ENCODE results near the gene DTX2. TPM values are rescaled to one million over a fixed set of nuclear protein-coding genes. Genes with fewer than 3 reads are reported as not detected.
A peak's percentile ranks its signal among the peaks of the same experiment; 100 is the strongest.
"Not testable (repeated sequence)": the region's sequence is repeated elsewhere in the genome, so short reads cannot be mapped to it uniquely, and the experiment has no call there.

The DTX2 gene
- 38.2 and 55.6 TPM in 2 replicates for total RNA-seq
- long read RNA-seq, partial matches to known transcripts: 1 of 12 reads
- long read RNA-seq, other reads (novel, unspliced or antisense): 8 of 12 reads

GRCh38 chr7:76461464-76462101 lies at the start of gene DTX2:
DTX2 (plus strand) TSS chr7:76461709; CDS start chr7:76480510, 18,801 bp downstream.
- H3K4me1 Mint-ChIP-seq (ENCODE audit: low read depth); H3K36me3 Mint-ChIP-seq (ENCODE audit: insufficient read depth); H3K27me3 Mint-ChIP-seq; DNase-seq (ENCODE audit: low spot score, unreplicated experiment); H3K27ac Mint-ChIP-seq; H3K9me3 Mint-ChIP-seq (ENCODE audit: low read depth): not testable (repeated sequence)
- H3K4me3 Mint-ChIP-seq (ENCODE audit: low read depth): peak within 1 kb of the TSS; percentile 52

- no peak for DNase-seq (ENCODE audit: low spot score, unreplicated experiment)
- no peak for TF ChIP-seq CTCF (IDR thresholded peaks at IDR 0.05; ENCODE audit: unreplicated experiment)
- no peak overlapping the region for H3K27ac Mint-ChIP-seq
- peaks cover 5% of the 10 kb centered on the region for H3K27me3 Mint-ChIP-seq
- H3K9me3 Mint-ChIP-seq (ENCODE audit: low read depth): no peaks in the 10 kb centered on the region
- no peaks in the 10 kb centered on the region for H3K36me3 Mint-ChIP-seq (ENCODE audit: insufficient read depth)
- peaks cover 10% of the 10 kb centered on the region for H3K4me1 Mint-ChIP-seq (ENCODE audit: low read depth)
- H3K4me3 Mint-ChIP-seq (ENCODE audit: low read depth): no peak overlapping the region
These were observed 49.3 kb upstream of the DTX2 start for GRCh38 chr7:76412249-76412648.

GRCh38 chr7:76417654-76418310 lies 43.7 kb upstream of the DTX2 start:
- not testable (repeated sequence) for H3K4me3 Mint-ChIP-seq (ENCODE audit: low read depth); H3K27ac Mint-ChIP-seq; H3K4me1 Mint-ChIP-seq (ENCODE audit: low read depth); H3K36me3 Mint-ChIP-seq (ENCODE audit: insufficient read depth); H3K9me3 Mint-ChIP-seq (ENCODE audit: low read depth); DNase-seq (ENCODE audit: low spot score, unreplicated experiment); H3K27me3 Mint-ChIP-seq

- not testable (repeated sequence) for H3K27ac Mint-ChIP-seq; H3K36me3 Mint-ChIP-seq (ENCODE audit: insufficient read depth); H3K4me3 Mint-ChIP-seq (ENCODE audit: low read depth); H3K9me3 Mint-ChIP-seq (ENCODE audit: low read depth); DNase-seq (ENCODE audit: low spot score, unreplicated experiment)
- Mint-ChIP-seq H3K4me1 (ENCODE audit: low read depth) (peaks cover 11% of the 10 kb centered on the region), H3K27me3 (peaks cover 11% of the 10 kb centered on the region)
These were observed 40.4 kb upstream of the DTX2 start for GRCh38 chr7:76421097-76421496.

- Mint-ChIP-seq H3K27me3 (peaks cover 11% of the 10 kb centered on the region), H3K9me3 (ENCODE audit: low read depth) (no peaks in the 10 kb centered on the region), H3K27ac (peak overlapping the region; percentile 88), H3K4me1 (ENCODE audit: low read depth) (peaks cover 11% of the 10 kb centered on the region), H3K4me3 (ENCODE audit: low read depth) (no peak overlapping the region), H3K36me3 (ENCODE audit: insufficient read depth) (no peaks in the 10 kb centered on the region)
- no peak for DNase-seq (ENCODE audit: low spot score, unreplicated experiment)
- TF ChIP-seq CTCF (IDR thresholded peaks at IDR 0.05; ENCODE audit: unreplicated experiment): no peak
These were observed 37.7 kb upstream of the DTX2 start for GRCh38 chr7:76423666-76424412.

- TF ChIP-seq CTCF (IDR thresholded peaks at IDR 0.05; ENCODE audit: unreplicated experiment): no peak
- Mint-ChIP-seq H3K4me1 (ENCODE audit: low read depth) (peaks cover 11% of the 10 kb centered on the region), H3K4me3 (ENCODE audit: low read depth) (no peak within 1 kb of the TSS), H3K27me3 (peaks cover 9% of the 10 kb centered on the region), H3K36me3 (ENCODE audit: insufficient read depth) (no peaks in the 10 kb centered on the region), H3K27ac (peak within 1 kb of the TSS; percentile 78), H3K9me3 (ENCODE audit: low read depth) (no peaks in the 10 kb centered on the region)
- no peak for DNase-seq (ENCODE audit: low spot score, unreplicated experiment)
These were observed 36.9 kb upstream of the DTX2 start, which contains the start of gene ZP3 for GRCh38 chr7:76424413-76425111. ZP3 (plus strand) TSS chr7:76424950; CDS start chr7:76424965, 15 bp downstream.
